Motor neuron (in vitro differentiated cells): ENCODE results near the gene GCKR. TPM values are rescaled to one million over a fixed set of nuclear protein-coding genes. Genes with fewer than 3 reads are reported as not detected.

Source experiments
- ATAC-seq, 8 experiments: fragments of 200-7000 bp; cut with Tn5 transposase; replicated peaks in 6 of 8; 2 replicates each; pipeline ENCODE4 v1.8.0; 2021; ENCODE audit warnings: mild to moderate bottlenecking in 8 of 8, moderate library complexity in 8 of 8
- H3K27ac ChIP-seq, 2 donors: fragments of 250-450 bp; sonication (Bioruptor Pico); 2 replicates each; pipeline ENCODE4 v1.9.0; 2021; ENCODE audit warnings: antibody characterized with exemption in 2 of 2, mild to moderate bottlenecking in 2 of 2, moderate library complexity in 1 of 2
- H3K4me1 ChIP-seq, 2 donors: fragments of 250-450 bp; sonication (Bioruptor Pico); replicated peaks in 1 of 2; 2 replicates each; pipeline ENCODE4 v1.6.1; 2021; ENCODE audit warnings: antibody characterized with exemption in 2 of 2, mild to moderate bottlenecking in 2 of 2, moderate library complexity in 1 of 2
- H3K4me3 ChIP-seq, 5 donors: fragments of 250-450 bp; sonication (Bioruptor Pico); 2 replicates each; pipeline ENCODE4 v1.9.0; 2021; ENCODE audit warnings: antibody characterized with exemption in 5 of 5, mild to moderate bottlenecking in 5 of 5, moderate library complexity in 4 of 5
- WGBS, 10 experiments: fragments of 450-650 bp; shearing (Covaris generic); methylation state at CpG; one replicate each; pipeline ENCODE4 v1.0.0; 2022; 5-methylcytosine and 5-hydroxymethylcytosine counted together
- in situ Hi-C, 9 experiments: fragments of 400-800 bp; cut with MboI; loops; one replicate each; pipeline ENCODE4 v1.15.0; 2021; ENCODE audit warnings: low sequenced_read_pairs in 9 of 9, low pct_unique_long_range_greater_than_20kb in 2 of 9; ENCODE audit not compliant: unreplicated experiment in 9 of 9
- total RNA-seq, 8 experiments: library from RNA; unstranded; fragments of 300-600 nt; gene quantifications; 2 replicates each; pipeline versions ENCODE4 v1.2.3 to v1.2.4, GENCODE V29; 2022

The GCKR gene
- total RNA-seq, 8 experiments from 2014 or later: 0.16 to 2.4 (median 0.66) TPM; not detected in 1

DNA sequence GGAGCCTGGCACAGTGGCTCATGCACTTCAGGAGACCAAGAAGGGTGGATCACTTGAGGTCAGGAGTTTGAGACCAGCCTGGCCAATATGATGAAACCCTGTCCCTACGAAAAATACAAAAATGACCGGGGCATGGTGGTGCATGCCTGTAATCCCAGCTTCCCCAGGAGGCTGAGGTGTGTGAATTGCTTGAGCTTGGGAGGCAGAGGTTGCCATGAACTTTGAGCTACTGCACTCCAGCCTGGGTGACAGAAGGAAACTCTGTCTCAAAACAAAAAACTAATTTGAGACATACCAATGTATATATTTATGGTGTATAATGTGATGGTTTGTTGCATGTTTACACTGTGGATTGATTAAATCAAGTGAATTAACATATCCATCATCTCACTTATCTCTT lies 64.4 kb downstream of the GCKR start:
- WGBS, 10 experiments: 0 to 71% (median 34%) methylated on average over 1 to 2 of the region's 2 CpGs; no CpG with 5 or more reads in 5 of the 10 experiments

DNA sequence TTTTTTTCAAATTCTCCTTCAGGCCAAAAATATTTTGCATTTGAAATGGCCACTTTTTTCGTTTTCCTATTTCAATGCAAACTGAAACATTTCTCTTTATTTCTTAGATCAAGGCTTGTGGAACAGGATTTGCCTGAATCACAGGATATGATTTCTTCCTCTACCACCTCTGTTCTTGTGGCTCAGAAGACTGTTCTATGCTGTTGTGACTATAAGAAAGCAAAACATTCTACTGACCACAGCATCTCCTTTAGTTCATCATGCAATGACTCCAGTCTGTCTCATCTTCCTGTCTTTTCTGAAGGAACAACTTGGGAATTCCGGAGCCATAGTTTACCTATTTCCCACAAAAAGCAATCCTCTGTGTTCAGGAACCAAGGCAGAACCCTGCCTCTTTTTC lies 70.0 kb downstream of the GCKR start:
- H3K27ac ChIP-seq: no peak overlapping the region

More for the DNA sequence above, 64.4 kb downstream of the GCKR start:
- ATAC-seq: no peak
- Histone ChIP-seq H3K4me3 (no peak overlapping the region), H3K27ac (no peak overlapping the region), H3K4me1 (no peaks in the 10 kb centered on the region)
- in situ Hi-C loops: no loop called here

DNA sequence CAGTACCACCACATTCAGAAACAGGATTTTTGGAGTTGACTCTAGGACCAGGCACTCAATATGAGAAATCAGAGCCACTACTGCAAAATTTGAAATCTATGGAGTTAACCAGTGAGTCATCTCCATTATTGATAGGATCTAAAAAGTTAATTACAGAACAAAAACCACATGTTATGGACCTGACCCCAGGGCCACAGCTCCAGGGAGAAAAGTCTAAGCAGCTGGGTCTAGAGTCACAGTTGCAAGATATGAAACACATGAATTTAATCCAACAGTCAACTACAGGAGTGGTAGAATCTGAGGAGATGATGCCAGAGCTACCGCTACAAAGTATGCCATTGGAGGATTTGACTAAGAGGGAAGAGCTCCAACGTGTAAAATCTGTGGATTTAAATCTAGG lies 72.8 kb downstream of the GCKR start:
- in situ Hi-C loops: no loop called here

More for the DNA sequence above, 70.0 kb downstream of the GCKR start:
- H3K4me1 ChIP-seq: no peaks in the 10 kb centered on the region
- in situ Hi-C loops: no loop called here
- no peak overlapping the region for H3K4me3 ChIP-seq
- 0 to 55% (median 29%) methylated on average over 1 to 2 of the region's 2 CpGs; no CpG with 5 or more reads in 1 of the 10 experiments for WGBS, 10 experiments
- ATAC-seq: no peak

DNA sequence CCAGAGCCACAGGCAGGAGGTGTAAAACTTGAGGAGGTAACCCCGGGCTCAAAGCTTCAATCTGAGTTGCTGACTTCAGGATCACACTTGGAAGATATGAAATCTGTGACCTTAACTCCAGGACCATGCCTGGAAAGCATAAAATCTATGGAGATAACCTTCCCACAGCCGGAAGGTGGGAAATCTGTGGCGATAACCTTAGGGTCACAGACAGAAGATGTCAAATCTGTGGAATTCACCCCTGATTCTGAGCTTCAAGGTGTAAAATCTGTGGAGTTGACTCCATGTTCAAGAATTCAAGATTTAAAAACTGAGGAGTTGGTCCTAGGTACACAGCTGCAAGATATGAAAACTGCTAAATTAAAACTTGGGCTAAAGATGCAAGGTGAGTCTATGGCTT lies 74.6 kb downstream of the GCKR start:
- H3K4me1 ChIP-seq: no peaks in the 10 kb centered on the region
- 37 to 78% (median 57%) methylated on average over 1 to 3 of the region's 3 CpGs; no CpG with 5 or more reads in 1 of the 10 experiments for WGBS, 10 experiments
- no peak for ATAC-seq
- in situ Hi-C loops: no loop called here
- no peak overlapping the region for H3K27ac ChIP-seq
- no peak overlapping the region for H3K4me3 ChIP-seq

More for the DNA sequence above, 72.8 kb downstream of the GCKR start:
- H3K4me1 ChIP-seq: no peaks in the 10 kb centered on the region
- H3K4me3 ChIP-seq: no peak overlapping the region
- no peak overlapping the region for H3K27ac ChIP-seq
- no peak for ATAC-seq
- WGBS, 10 experiments: 22 to 83% (median 50%) methylated on average over 1 to 2 of the region's 2 CpGs; no CpG with 5 or more reads in 4 of the 10 experiments

DNA sequence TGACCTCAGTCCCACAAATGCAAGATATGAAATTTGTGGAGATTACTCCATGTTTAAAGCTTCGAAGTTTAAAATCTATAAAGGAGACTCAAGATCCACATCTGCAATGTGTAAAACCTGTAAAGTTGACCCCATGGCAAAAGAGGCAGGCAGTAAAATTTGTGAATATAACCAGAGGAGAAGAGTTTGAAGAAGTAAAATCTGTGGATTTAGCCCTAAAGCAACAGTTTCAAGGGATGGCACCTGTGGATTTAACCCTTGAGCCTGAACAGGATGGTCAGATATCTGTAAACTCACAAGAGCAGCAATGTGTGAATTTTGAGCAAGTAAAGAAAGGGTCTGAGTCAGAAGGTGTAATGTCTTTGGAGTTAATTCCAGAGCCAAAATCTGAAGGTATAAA lies 75.0 kb downstream of the GCKR start:
- 20 to 100% (median 87%) methylated on average over 1 of the region's 1 CpG; no CpG with 5 or more reads in 2 of the 10 experiments for WGBS, 10 experiments
- H3K4me3 ChIP-seq: no peak overlapping the region
- in situ Hi-C loops: no loop called here
- no peak overlapping the region for H3K27ac ChIP-seq
- ATAC-seq: no peak
- no peaks in the 10 kb centered on the region for H3K4me1 ChIP-seq

- Histone ChIP-seq H3K4me1 (no peaks in the 10 kb centered on the region), H3K27ac (no peak overlapping the region), H3K4me3 (no peak overlapping the region)
- ATAC-seq: no peak
- WGBS, 10 experiments: 20 to 86% (median 44%) methylated on average over 1 to 2 of the region's 2 CpGs; no CpG with 5 or more reads in 1 of the 10 experiments
- in situ Hi-C loops: no loop called here
Observed at GRCh38 chr2:27572439-27572838, 75.8 kb downstream of the GCKR start.

DNA sequence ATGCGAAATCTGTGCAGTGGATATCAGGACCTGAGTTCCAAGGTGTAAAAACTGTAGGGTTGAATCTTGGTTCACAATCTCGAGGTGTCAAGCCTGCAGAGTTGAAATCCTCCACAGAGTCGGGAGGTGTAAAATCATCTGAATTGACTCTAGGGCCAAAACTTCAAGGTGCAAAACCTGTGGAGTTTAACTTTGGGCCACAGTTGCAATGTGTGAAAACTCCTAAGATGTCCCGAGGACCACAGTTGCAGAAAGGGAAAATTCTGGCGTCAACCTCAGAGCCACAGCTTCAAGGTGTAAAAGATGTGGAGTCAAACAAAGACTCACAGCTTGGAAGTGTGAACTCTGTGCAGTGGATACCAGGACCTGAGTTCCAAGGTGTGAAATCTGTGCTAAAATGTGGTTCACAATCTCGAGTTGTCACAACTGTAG lies 76.4 kb downstream of the GCKR start:
- H3K4me1 ChIP-seq: no peaks in the 10 kb centered on the region
- no peak for ATAC-seq
- in situ Hi-C loops: no loop called here
- no peak overlapping the region for H3K4me3 ChIP-seq
- no peak overlapping the region for H3K27ac ChIP-seq
- WGBS, 10 experiments: 0 to 83% (median 44%) methylated on average over 1 to 6 of the region's 6 CpGs; no CpG with 5 or more reads in 2 of the 10 experiments

Other genes starting within 250 kb of the GCKR start
- 1 to 10 TPM in 1 of 8 experiments, under 1 TPM in 7; 0.27 to 1.6 (median 0.61) TPM for gene SLC30A3, start 233.8 kb upstream of the GCKR start, total RNA-seq
- gene DNAJC5G, start 221.4 kb upstream of the GCKR start, total RNA-seq: not detected
- gene TRIM54, start 214.4 kb upstream of the GCKR start, total RNA-seq: under 1 TPM in 7 of 8 experiments, not detected in 1; 0.25 to 1.00 (median 0.38) TPM
- gene UCN, start 188.4 kb upstream of the GCKR start, total RNA-seq: 1 to 10 TPM in 5 of 8 experiments, under 1 TPM in 2, not detected in 1; 0.61 to 3.5 (median 1.4) TPM
- gene MPV17, start 173.7 kb upstream of the GCKR start, total RNA-seq: 100 to 1,000 TPM in 1 of 8 experiments, 10 to 100 TPM in 7; 36.7 to 141 (median 68.9) TPM
- gene GTF3C2, start 140.1 kb upstream of the GCKR start, total RNA-seq: 10 to 100 TPM; 19.6 to 80.8 (median 33.0) TPM
- gene EIF2B4, start 126.5 kb upstream of the GCKR start, total RNA-seq: 10 to 100 TPM; 24.0 to 51.7 (median 34.6) TPM
- gene SNX17, start 126.2 kb upstream of the GCKR start, total RNA-seq: 100 to 1,000 TPM in 2 of 8 experiments, 10 to 100 TPM in 6; 46.1 to 142 (median 83.7) TPM
- 10 to 100 TPM; 12.7 to 22.5 (median 18.6) TPM for gene ZNF513, start 116.1 kb upstream of the GCKR start, total RNA-seq
- 100 to 1,000 TPM in 2 of 8 experiments, 10 to 100 TPM in 6; 58.0 to 119 (median 77.6) TPM for gene PPM1G, start 87.2 kb upstream of the GCKR start, total RNA-seq
- 100 to 1,000 TPM in 1 of 8 experiments, 10 to 100 TPM in 7; 48.8 to 108 (median 77.5) TPM for gene NRBP1, start 68.2 kb upstream of the GCKR start, total RNA-seq
- gene KRTCAP3, start 54.5 kb upstream of the GCKR start, total RNA-seq: 1 to 10 TPM in 6 of 8 experiments, under 1 TPM in 1, not detected in 1; 0.54 to 3.2 (median 1.7) TPM
- 10 to 100 TPM; 16.8 to 44.0 (median 24.7) TPM for gene IFT172, start 7.1 kb upstream of the GCKR start, total RNA-seq
- gene FNDC4, start 1.6 kb upstream of the GCKR start, total RNA-seq: 10 to 100 TPM in 1 of 8 experiments, 1 to 10 TPM in 7; 2.8 to 74.2 (median 6.8) TPM
- 10 to 100 TPM; 15.7 to 67.2 (median 51.4) TPM for gene ZNF512, start 86.2 kb downstream of the GCKR start, total RNA-seq
- 10 to 100 TPM in 1 of 8 experiments, 1 to 10 TPM in 7; 2.4 to 18.5 (median 6.5) TPM for gene CCDC121, start 132.2 kb downstream of the GCKR start, total RNA-seq
- gene GPN1, start 132.2 kb downstream of the GCKR start, total RNA-seq: 10 to 100 TPM; 22.5 to 67.6 (median 32.5) TPM
- 10 to 100 TPM; 33.9 to 59.7 (median 40.3) TPM for gene SUPT7L, start 166.8 kb downstream of the GCKR start, total RNA-seq
- gene SLC4A1AP, start 167.1 kb downstream of the GCKR start, total RNA-seq: 10 to 100 TPM; 26.3 to 35.6 (median 29.9) TPM